Prostate gland (tissue), 2 donors: ENCODE results near the gene SRRM4.

Experiments used
- POLR2A ChIP-seq: fragments of 450-650 bp; IDR thresholded peaks from one replicate; pipeline ENCODE4 v1.6.1; 2016; ENCODE audit warnings: antibody characterized with exemption, mild to moderate bottlenecking
- POLR2AphosphoS5 ChIP-seq: sonication (generic); formaldehyde crosslinking; IDR thresholded peaks from one replicate; pipeline ENCODE4 v1.6.1; 2017; ENCODE audit warnings: antibody characterized with exemption
- TF ChIP-seq, protein P1 (sequence below), 4 experiments: fragments of 200-600 bp in 2 of 4; fragments of 450-650 bp in 2 of 4; sonication (generic) in 2 of 4; IDR thresholded peaks; 1 replicate in 3 of 4; 2 replicates in 1 of 4; pipeline ENCODE4 v1.5.1; 2016 to 2019; ENCODE audit warnings: antibody characterized with exemption in 4 of 4, mild to moderate bottlenecking in 2 of 4, moderate library complexity in 2 of 4

DNA sequence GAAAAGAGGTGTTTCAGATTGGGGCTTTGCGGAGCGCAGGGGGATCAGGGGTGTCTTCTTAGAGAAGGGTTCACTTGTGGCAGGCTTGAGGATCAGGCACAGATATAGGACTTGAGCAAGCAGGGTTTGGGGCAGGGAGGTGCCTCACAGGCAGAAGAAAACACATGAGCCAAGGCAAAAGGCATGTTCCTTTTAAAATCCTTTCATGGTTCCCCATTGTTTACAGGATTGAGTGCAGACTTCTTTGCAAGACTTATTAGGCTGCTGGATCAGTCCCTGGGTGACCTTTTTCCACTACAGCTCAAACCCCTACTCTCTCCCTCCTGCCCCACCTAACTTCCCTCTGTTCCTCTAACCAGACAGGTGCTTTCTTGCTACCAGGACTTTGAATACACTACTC, 217.1 kb downstream of the SRRM4 start:
- TF ChIP-seq, protein P1, sequence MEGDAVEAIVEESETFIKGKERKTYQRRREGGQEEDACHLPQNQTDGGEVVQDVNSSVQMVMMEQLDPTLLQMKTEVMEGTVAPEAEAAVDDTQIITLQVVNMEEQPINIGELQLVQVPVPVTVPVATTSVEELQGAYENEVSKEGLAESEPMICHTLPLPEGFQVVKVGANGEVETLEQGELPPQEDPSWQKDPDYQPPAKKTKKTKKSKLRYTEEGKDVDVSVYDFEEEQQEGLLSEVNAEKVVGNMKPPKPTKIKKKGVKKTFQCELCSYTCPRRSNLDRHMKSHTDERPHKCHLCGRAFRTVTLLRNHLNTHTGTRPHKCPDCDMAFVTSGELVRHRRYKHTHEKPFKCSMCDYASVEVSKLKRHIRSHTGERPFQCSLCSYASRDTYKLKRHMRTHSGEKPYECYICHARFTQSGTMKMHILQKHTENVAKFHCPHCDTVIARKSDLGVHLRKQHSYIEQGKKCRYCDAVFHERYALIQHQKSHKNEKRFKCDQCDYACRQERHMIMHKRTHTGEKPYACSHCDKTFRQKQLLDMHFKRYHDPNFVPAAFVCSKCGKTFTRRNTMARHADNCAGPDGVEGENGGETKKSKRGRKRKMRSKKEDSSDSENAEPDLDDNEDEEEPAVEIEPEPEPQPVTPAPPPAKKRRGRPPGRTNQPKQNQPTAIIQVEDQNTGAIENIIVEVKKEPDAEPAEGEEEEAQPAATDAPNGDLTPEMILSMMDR (IDR thresholded peaks at IDR 0.05): no peak
- TF ChIP-seq POLR2A (no peak), POLR2AphosphoS5 (peak; percentile 23)
